ENCODE data around the gene ZBTB43.
A peak's percentile ranks its signal among the peaks of the same experiment; 100 is the strongest.
"Not testable (repeated sequence)": the region's sequence is repeated elsewhere in the genome, so short reads cannot be mapped to it uniquely, and the experiment has no call there.

The ZBTB43 gene

GRCh38 chr9:126790561-126790960 lies 14.3 kb upstream of the ZBTB43 start:
- DNase-seq (ENCODE audit: low read depth, low spot score) = no peak

GRCh38 chr9:126791406-126792230 lies 13.2 kb upstream of the ZBTB43 start:
- DNase-seq (ENCODE audit: low read depth, low spot score) = no peak

GRCh38 chr9:126793686-126794417 lies 11.0 kb upstream of the ZBTB43 start:
- DNase-seq (ENCODE audit: low read depth, low spot score) = no peak

GRCh38 chr9:126794441-126794840 lies 10.4 kb upstream of the ZBTB43 start:
- DNase-seq (ENCODE audit: low read depth, low spot score) = no peak

- DNase-seq (ENCODE audit: low read depth, low spot score) = no peak
Observed at GRCh38 chr9:126796758-126797157, 8.1 kb upstream of the ZBTB43 start.

- DNase-seq (ENCODE audit: low read depth, low spot score) = no peak
Observed at GRCh38 chr9:126797903-126798302, 6.9 kb upstream of the ZBTB43 start.

GRCh38 chr9:126799034-126799433 lies 5.8 kb upstream of the ZBTB43 start:
- no peak for DNase-seq (ENCODE audit: low read depth, low spot score)

GRCh38 chr9:126802318-126803059 lies 2.4 kb upstream of the ZBTB43 start:
- no peak for DNase-seq (ENCODE audit: low read depth, low spot score)

GRCh38 chr9:126804198-126804695 lies 593 bp upstream of the ZBTB43 start:
- DNase-seq (ENCODE audit: low read depth, low spot score) = no peak

- peak; percentile 54 for DNase-seq (ENCODE audit: low read depth, low spot score)
Observed at GRCh38 chr9:126805554-126806262, 868 bp downstream of the ZBTB43 start.

- no peak for DNase-seq (ENCODE audit: low read depth, low spot score)
Observed at GRCh38 chr9:126806336-126806735, 1.5 kb downstream of the ZBTB43 start.

GRCh38 chr9:126809068-126809467 lies 4.2 kb downstream of the ZBTB43 start:
- DNase-seq (ENCODE audit: low read depth, low spot score) = no peak

- not testable (repeated sequence) for DNase-seq (ENCODE audit: low read depth, low spot score)
Observed at GRCh38 chr9:126810221-126810620, 5.4 kb downstream of the ZBTB43 start.

- no peak for DNase-seq (ENCODE audit: low read depth, low spot score)
Observed at GRCh38 chr9:126813072-126813471, 8.2 kb downstream of the ZBTB43 start.

- no peak for DNase-seq (ENCODE audit: low read depth, low spot score)
Observed at GRCh38 chr9:126814091-126814490, 9.3 kb downstream of the ZBTB43 start.

- DNase-seq (ENCODE audit: low read depth, low spot score) = not testable (repeated sequence)
Observed at GRCh38 chr9:126817615-126818014, 12.8 kb downstream of the ZBTB43 start.

GRCh38 chr9:126818482-126818881 lies 13.6 kb downstream of the ZBTB43 start:
- no peak for DNase-seq (ENCODE audit: low read depth, low spot score)

- no peak for DNase-seq (ENCODE audit: low read depth, low spot score)
Observed at GRCh38 chr9:126819482-126819881, 14.6 kb downstream of the ZBTB43 start.

- no peak for DNase-seq (ENCODE audit: low read depth, low spot score)
Observed at GRCh38 chr9:126822278-126822677, 17.4 kb downstream of the ZBTB43 start.

- DNase-seq (ENCODE audit: low read depth, low spot score) = no peak
Observed at GRCh38 chr9:126822873-126823272, 18.0 kb downstream of the ZBTB43 start.

- DNase-seq (ENCODE audit: low read depth, low spot score) = not testable (repeated sequence)
Observed at GRCh38 chr9:126824052-126824451, 19.2 kb downstream of the ZBTB43 start.

Data from activated CD4-positive, CD25-positive, alpha-beta regulatory T cell treated with anti-CD3 and anti-CD28 coated beads, Interleukin-2, amount 50 U/mL, for 16 hours (primary cell).